Measurements from ENCODE around the gene CRISP2.

Gene CRISP2

GRCh38 chr6:49653942-49654341 lies 59.4 kb downstream of the CRISP2 start:
- no peak for DNase-seq (ENCODE audit: low read depth)

- DNase-seq (ENCODE audit: low read depth), result no peak
Measured at GRCh38 chr6:49653438-49653837, 59.9 kb downstream of the CRISP2 start.

GRCh38 chr6:49651239-49651638 lies 62.1 kb downstream of the CRISP2 start:
- DNase-seq (ENCODE audit: low read depth), result no peak

GRCh38 chr6:49649988-49650387 lies 63.4 kb downstream of the CRISP2 start:
- DNase-seq (ENCODE audit: low read depth), result no peak

- DNase-seq (ENCODE audit: low read depth), result no peak
Measured at GRCh38 chr6:49648036-49648435, 65.3 kb downstream of the CRISP2 start.

- no peak for DNase-seq (ENCODE audit: low read depth)
Measured at GRCh38 chr6:49647476-49647875, 65.9 kb downstream of the CRISP2 start.

- DNase-seq (ENCODE audit: low read depth), result no peak
Measured at GRCh38 chr6:49646942-49647341, 66.4 kb downstream of the CRISP2 start.

- DNase-seq (ENCODE audit: low read depth), result no peak
Measured at GRCh38 chr6:49646130-49646824, 67.1 kb downstream of the CRISP2 start.

- DNase-seq (ENCODE audit: low read depth), result no peak
Measured at GRCh38 chr6:49645139-49645538, 68.2 kb downstream of the CRISP2 start.

Data from activated T-helper 1 cell treated with Interleukin-2 at 50 U/mL for 16 hours (primary cell).